ENCODE measurements around the gene HS6ST1.

DNA sequence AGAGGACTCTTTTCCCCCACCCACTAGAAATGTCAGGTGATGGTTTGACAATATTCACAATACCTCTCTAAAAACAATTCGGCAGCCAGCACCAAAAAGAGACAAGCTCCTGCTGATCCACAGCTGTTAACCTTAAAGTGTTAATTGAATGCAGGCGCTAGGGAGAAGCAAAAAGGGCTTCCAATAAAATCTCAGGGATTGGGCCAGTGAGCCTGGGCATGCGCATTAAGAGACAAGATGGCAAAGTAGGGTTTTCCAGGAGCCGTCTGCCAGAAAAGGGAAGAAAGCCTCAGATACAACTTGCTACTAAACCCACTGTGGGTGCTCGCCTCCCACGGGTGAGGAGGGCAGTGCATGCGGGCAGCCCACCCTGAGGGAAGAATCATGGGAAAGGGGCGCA, 98.8 kb downstream of the HS6ST1 start:
- TF ChIP-seq CTCF (optimal IDR thresholded peaks at IDR 0.05 in 1 of 3, IDR thresholded peaks at IDR 0.05 in 1 of 3, conservative IDR thresholded peaks at IDR 0.05 in 1 of 3; ENCODE audit: extremely low read depth in 1 of 3, insufficient read depth in 2 of 3, low read length in 3 of 3) (no peak), EZH2 (IDR thresholded peaks at IDR 0.05; ENCODE audit: low read length) (no peak)
